Measurements from ENCODE around the gene GPT2.

DNA sequence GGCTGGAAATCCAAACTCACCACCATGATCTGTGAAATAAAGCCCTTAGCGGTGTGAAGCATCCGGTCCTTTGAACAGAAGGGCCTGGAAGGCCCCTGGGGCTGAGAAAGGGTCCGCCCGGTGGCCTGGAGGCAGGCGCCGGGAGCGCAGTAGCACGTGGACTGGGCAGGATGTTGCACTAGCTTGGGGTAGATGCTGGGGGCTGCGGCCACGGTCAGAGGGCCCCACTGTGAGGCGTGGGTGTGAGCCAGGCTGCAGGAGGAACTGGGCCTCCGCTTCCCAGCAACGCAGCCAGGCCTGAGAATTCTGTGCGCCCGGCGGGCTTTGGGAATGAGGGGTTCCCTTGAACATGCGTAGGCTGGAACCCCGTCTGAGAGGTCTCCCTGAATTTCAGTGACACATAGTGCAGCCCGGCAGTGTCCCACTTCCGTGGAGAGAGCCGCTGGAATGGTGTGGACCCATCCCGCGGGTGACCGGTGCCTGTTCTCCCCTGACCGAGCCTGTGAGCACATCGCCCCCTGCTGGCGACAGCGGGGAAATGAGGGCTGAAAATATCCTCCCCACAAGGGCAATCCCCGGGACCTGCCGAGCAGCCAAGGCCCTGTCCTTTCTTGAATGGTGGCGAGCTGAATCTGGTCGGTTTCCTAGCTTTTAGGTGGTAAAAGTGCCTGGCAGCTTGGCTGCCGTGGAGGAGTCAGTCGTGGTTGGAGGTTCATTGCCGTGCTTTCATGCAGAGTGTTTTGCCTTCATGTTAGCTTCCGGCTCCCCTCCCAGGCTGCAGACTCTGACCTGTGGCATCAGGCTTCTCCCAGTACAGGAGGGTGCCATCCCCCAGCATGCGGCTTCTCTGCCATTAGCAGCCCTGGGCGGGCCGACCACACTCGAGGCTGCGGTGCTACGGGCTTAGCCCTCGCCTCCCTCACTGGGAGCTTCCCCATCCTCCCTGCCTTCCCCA is 45.5 kb downstream of the GPT2 start:
- TF ChIP-seq, protein P1, sequence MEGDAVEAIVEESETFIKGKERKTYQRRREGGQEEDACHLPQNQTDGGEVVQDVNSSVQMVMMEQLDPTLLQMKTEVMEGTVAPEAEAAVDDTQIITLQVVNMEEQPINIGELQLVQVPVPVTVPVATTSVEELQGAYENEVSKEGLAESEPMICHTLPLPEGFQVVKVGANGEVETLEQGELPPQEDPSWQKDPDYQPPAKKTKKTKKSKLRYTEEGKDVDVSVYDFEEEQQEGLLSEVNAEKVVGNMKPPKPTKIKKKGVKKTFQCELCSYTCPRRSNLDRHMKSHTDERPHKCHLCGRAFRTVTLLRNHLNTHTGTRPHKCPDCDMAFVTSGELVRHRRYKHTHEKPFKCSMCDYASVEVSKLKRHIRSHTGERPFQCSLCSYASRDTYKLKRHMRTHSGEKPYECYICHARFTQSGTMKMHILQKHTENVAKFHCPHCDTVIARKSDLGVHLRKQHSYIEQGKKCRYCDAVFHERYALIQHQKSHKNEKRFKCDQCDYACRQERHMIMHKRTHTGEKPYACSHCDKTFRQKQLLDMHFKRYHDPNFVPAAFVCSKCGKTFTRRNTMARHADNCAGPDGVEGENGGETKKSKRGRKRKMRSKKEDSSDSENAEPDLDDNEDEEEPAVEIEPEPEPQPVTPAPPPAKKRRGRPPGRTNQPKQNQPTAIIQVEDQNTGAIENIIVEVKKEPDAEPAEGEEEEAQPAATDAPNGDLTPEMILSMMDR (IDR thresholded peaks at IDR 0.05): peak; percentile 65 to 95 (median 88)
- TF ChIP-seq POLR2A (IDR thresholded peaks at IDR 0.05): no peak

Measured in right lobe of liver (tissue), 4 donors.